B cell (primary cell): Measurements from ENCODE around the gene UQCR10.

Experiments used
- CTCF ChIP-seq: fragments of 200-600 bp; IDR thresholded peaks from one replicate; pipeline ENCODE4 v1.8.0; 2022; ENCODE audit warnings: antibody characterized with exemption, mild to moderate bottlenecking
- EZH2 ChIP-seq: IDR thresholded peaks from 2 replicates; pipeline ENCODE4 v1.6.1; 2012; ENCODE audit warnings: borderline replicate concordance, low read depth, mild to moderate bottlenecking, moderate library complexity, low read length; ENCODE audit not compliant: insufficient read depth, poor library complexity, severe bottlenecking

- TF ChIP-seq CTCF, result no peak
- TF ChIP-seq EZH2, result no peak
Observed at GRCh38 chr22:29803190-29803589, 36.0 kb downstream of the UQCR10 start.
